ENCODE measurements around the gene FLVCR1.
"Not testable (repeated sequence)": the region's sequence is repeated elsewhere in the genome, so short reads cannot be mapped to it uniquely, and the experiment has no call there.

The FLVCR1 gene

DNA sequence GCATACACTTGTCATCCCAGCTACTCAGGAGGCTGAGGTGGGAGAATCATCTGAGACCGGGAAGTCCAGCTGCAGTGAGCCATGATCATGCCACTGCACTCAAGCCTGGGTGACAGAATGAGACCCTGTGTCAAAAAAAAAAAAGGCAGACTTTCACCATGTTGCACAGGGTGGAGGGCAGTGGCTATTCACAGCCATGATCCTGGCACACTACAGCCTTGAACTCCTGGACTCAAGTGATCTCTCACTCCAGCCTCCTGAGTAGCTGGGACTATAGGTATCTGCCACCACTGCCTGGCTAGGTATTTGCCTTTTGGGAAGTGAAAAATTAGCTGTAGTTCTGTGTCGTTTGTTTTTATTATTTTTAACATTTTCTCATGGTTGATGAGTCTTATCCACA, 29.7 kb upstream of the FLVCR1 start:
- no peak for DNase-seq
- H3K36me3 ChIP-seq (replicated peaks) = no peaks in the 10 kb centered on the region
- in situ Hi-C loops (cut with HindIII; ENCODE audit: low pct_ligation_motif_present, low sequenced_read_pairs) = no loop called here
- TF ChIP-seq, protein P1, sequence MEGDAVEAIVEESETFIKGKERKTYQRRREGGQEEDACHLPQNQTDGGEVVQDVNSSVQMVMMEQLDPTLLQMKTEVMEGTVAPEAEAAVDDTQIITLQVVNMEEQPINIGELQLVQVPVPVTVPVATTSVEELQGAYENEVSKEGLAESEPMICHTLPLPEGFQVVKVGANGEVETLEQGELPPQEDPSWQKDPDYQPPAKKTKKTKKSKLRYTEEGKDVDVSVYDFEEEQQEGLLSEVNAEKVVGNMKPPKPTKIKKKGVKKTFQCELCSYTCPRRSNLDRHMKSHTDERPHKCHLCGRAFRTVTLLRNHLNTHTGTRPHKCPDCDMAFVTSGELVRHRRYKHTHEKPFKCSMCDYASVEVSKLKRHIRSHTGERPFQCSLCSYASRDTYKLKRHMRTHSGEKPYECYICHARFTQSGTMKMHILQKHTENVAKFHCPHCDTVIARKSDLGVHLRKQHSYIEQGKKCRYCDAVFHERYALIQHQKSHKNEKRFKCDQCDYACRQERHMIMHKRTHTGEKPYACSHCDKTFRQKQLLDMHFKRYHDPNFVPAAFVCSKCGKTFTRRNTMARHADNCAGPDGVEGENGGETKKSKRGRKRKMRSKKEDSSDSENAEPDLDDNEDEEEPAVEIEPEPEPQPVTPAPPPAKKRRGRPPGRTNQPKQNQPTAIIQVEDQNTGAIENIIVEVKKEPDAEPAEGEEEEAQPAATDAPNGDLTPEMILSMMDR (IDR thresholded peaks at IDR 0.05; ENCODE audit: low read depth, low read length, missing control alignments) = no peak
- no peaks in the 10 kb centered on the region for H3K27me3 ChIP-seq (replicated peaks)
- no peak overlapping the region for H3K27ac ChIP-seq
- H3K4me3 ChIP-seq (ENCODE audit: low read depth, low read length) = no peak overlapping the region

DNA sequence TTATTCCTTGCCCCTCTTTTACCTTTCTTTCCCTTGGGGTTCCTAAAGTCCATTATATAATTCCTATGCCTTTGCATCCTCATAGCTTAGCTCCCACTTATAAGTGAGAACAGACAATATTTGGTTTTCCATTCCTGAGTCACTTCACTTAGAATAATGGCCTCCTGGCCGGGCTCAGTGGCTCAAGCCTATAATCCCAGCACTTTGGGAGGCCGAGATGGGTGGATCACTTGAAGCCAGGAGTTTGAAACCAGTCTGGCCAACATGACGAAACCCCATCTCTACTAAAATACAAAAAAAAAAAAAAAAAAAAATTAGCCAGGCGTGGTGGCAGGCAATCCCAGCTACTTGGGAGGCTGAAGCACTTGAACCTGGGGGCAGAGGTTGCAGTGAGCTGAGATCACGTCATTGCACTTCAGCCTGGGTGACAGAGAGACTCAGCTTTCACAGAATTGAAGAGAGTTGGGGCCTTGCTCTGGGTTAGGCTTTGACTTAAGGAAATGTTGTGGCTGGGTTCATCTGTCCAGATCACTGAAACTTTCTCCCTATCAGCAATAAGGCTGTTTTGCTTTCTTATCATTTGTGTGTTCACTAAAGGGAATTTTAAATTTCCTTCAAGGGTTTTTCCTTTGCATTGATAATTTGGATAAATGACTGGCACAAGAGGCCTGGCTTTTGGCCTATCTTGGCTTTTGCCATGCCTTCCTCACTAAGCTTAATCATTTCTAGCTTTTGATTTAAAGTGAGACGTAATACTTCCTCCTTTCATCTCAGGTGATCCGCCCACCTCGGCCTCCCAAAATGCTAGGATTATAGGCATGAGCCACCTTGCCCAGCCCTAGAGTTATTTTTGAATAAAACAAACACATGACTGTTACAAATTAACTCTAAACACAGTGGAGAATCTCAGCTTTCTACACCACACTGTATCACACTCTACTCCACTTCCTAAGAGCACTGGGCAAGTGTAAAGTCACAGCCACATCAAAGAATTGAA, 24.6 kb upstream of the FLVCR1 start:
- H3K27ac ChIP-seq; in situ Hi-C loops (cut with HindIII; ENCODE audit: low pct_ligation_motif_present, low sequenced_read_pairs); H3K4me3 ChIP-seq (ENCODE audit: low read depth, low read length); H3K27me3 ChIP-seq (replicated peaks); DNase-seq; H3K36me3 ChIP-seq (replicated peaks): not testable (repeated sequence)

DNA sequence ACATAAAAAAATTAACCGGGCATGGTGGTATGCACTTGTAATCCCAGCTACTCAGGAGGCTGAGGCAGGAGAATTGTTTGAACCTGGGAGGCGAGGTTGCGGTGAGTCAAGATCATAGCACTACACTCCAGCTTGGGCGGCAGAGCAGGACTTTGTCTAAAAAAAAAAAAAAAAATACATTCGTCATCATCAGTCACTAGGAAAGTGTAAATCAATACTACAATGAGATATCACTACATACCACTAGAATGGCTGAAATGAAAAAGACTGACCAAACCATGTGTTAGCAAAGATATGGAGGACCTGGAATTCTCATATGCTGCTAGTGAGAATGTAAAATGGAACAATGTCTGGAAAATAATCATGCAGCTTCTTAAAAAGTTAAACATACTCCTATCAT, 19.9 kb upstream of the FLVCR1 start:
- TF ChIP-seq, protein P1 (IDR thresholded peaks at IDR 0.05; ENCODE audit: low read depth, low read length, missing control alignments) = no peak
- H3K27me3 ChIP-seq (replicated peaks) = no peaks in the 10 kb centered on the region
- H3K4me3 ChIP-seq (ENCODE audit: low read depth, low read length) = no peak overlapping the region
- in situ Hi-C loops (cut with HindIII; ENCODE audit: low pct_ligation_motif_present, low sequenced_read_pairs) = no loop called here
- no peak overlapping the region for H3K27ac ChIP-seq
- H3K36me3 ChIP-seq (replicated peaks) = no peaks in the 10 kb centered on the region
- no peak for DNase-seq

DNA sequence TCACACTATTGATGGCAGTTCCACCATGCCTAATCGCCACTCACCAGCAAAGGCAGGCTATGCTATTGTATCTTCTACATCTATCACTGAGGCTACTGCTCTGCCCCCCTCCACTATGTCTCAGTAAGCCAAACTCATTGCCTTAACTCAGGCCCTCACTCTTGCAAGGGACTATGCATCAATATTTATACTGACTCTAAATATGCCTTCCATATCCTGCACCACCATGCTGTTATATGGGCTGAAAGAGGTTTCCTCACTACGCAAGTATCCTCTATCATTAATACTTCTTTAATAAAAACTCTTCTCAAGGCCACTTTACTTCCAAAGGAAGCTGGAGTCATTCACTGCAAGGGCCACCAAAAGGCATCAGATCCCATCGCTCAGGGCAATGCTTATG, 13.6 kb upstream of the FLVCR1 start:
- in situ Hi-C loops (cut with HindIII; ENCODE audit: low pct_ligation_motif_present, low sequenced_read_pairs); H3K27me3 ChIP-seq (replicated peaks): not testable (repeated sequence)

DNA sequence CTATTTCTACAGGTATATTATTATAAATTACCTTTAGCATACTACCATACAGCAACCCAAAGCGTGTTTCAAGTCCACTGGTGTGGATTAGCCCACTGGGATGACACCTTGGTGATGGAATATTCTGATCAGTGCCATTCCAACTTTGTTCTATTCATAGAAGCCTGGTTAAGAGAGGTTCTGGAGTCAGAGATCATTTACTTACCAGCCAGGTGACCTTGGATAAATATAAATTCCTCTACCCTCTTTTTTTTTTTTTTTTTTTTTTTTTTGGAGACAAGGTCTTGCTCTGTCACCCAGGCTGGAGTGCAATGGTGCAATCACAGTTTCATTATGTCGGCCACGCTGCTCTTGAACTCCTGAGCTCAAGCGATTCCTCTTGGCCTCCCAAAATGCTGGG, 10.5 kb upstream of the FLVCR1 start, which contains the start of gene SPATA45:
TSS of gene SPATA45 (minus strand) at position 101 of the 400 bp plus-strand sequence. CDS start 11,500 bp downstream, outside the sequence.
- no peak within 1 kb of the TSS for H3K27ac ChIP-seq
- H3K27me3 ChIP-seq (replicated peaks) = no peaks in the 10 kb centered on the region
- H3K36me3 ChIP-seq (replicated peaks) = no peaks in the 10 kb centered on the region
- in situ Hi-C loops (cut with HindIII; ENCODE audit: low pct_ligation_motif_present, low sequenced_read_pairs) = no loop called here
- DNase-seq = no peak
- TF ChIP-seq, protein P1 (IDR thresholded peaks at IDR 0.05; ENCODE audit: low read depth, low read length, missing control alignments) = no peak
- H3K4me3 ChIP-seq (ENCODE audit: low read depth, low read length) = no peak within 1 kb of the TSS

More for the DNA sequence above, 13.6 kb upstream of the FLVCR1 start:
- not testable (repeated sequence) for H3K36me3 ChIP-seq (replicated peaks); DNase-seq; H3K4me3 ChIP-seq (ENCODE audit: low read depth, low read length); H3K27ac ChIP-seq

DNA sequence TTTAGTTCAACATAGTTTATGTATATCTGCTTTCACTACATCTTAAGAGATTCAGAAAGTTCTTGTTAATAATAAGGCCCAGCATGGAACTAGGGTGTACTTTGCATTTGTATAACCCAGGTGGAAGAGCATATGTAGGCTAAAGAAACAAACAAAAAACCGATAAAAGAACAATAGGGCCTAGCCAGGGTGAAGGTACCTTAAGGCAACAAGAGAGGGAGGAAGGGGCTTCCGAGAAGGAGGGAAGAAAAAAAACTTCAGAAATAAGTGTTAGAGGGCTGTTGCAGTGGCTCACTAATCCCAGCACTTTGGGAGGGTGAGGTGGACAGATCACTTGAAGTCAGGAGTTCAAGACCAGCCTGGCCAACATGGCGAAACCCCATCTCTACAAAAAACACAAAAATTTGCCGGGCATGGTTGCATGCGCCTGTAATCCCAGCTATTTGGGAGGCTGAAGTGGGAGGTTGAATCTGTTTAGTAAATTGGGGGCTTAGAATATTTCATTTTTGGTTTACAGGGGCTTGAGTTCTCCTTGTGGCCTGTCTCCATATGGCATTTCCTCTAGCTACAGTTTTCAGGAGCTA, 5.9 kb upstream of the FLVCR1 start:
- no peak for DNase-seq
- no peak overlapping the region for H3K27ac ChIP-seq
- H3K36me3 ChIP-seq (replicated peaks) = no peaks in the 10 kb centered on the region
- no peaks in the 10 kb centered on the region for H3K27me3 ChIP-seq (replicated peaks)
- H3K4me3 ChIP-seq (ENCODE audit: low read depth, low read length) = no peak overlapping the region
- TF ChIP-seq, protein P1 (IDR thresholded peaks at IDR 0.05; ENCODE audit: low read depth, low read length, missing control alignments) = no peak
- in situ Hi-C loops (cut with HindIII; ENCODE audit: low pct_ligation_motif_present, low sequenced_read_pairs) = no loop called here

All from brain microvascular endothelial cell (primary cell).